Measurements from ENCODE around the gene ACTL6B. TPM values are rescaled to one million over a fixed set of nuclear protein-coding genes. Genes with fewer than 3 reads are reported as not detected.

Gene ACTL6B
- total and polyA plus RNA-seq, 9 of the 15 experiments (the other 6 are each of a cell fraction or from before 2014, with no cell fraction given): not detected

- peak; percentile 31; the same call in 1 of the 2 replicates for TF ChIP-seq HMGXB4 (CRISPR knock-in tag; IDR thresholded peaks at IDR 0.05)
- TF ChIP-seq CEBPZ (IDR thresholded peaks at IDR 0.05; ENCODE audit: borderline replicate concordance, low read depth, low read length): no peak
- peak; percentile 47 to 61 for TF ChIP-seq AFF1 (IDR thresholded peaks at IDR 0.05; ENCODE audit: low read depth in 1 of 2, partially characterized antibody in 2 of 2)
- peak; percentile 57; the same call in 1 of the 2 replicates for TF ChIP-seq TARDBP (IDR thresholded peaks at IDR 0.05)
- peak; percentile 72 for TF ChIP-seq RB1 (IDR thresholded peaks at IDR 0.05; ENCODE audit: low read depth)
- no peak; the same call in 1 of the 2 replicates for TF ChIP-seq LCOR (CRISPR knock-in tag; IDR thresholded peaks at IDR 0.05)
- TF ChIP-seq SMAD4 (CRISPR knock-in tag; conservative IDR thresholded peaks at IDR 0.05): peak; percentile 67; the same call in 1 of the 2 replicates
- no peak for TF ChIP-seq TBP (optimal IDR thresholded peaks at IDR 0.05; ENCODE audit: low read depth, low read length)
- no peak for TF ChIP-seq MBD1 (CRISPR knock-in tag; IDR thresholded peaks at IDR 0.05)
- TF ChIP-seq HDAC1 (IDR thresholded peaks at IDR 0.05): peak in 1 of 2 experiments; percentile 90; a peak in 2 of 4 replicates
- TF ChIP-seq ATF3 (IDR thresholded peaks at IDR 0.05): no peak
- no peak for TF ChIP-seq ATF3 (CRISPR knock-in tag; conservative IDR thresholded peaks at IDR 0.05)
- peak; percentile 87 for TF ChIP-seq NKRF (IDR thresholded peaks at IDR 0.05; ENCODE audit: borderline replicate concordance)
These were observed 49.1 kb upstream of the ACTL6B start (continued) for GRCh38 chr7:100705320-100705752.

Measured in K562 (cell line).